Measurements from ENCODE around the gene CD248.

The CD248 gene

DNA sequence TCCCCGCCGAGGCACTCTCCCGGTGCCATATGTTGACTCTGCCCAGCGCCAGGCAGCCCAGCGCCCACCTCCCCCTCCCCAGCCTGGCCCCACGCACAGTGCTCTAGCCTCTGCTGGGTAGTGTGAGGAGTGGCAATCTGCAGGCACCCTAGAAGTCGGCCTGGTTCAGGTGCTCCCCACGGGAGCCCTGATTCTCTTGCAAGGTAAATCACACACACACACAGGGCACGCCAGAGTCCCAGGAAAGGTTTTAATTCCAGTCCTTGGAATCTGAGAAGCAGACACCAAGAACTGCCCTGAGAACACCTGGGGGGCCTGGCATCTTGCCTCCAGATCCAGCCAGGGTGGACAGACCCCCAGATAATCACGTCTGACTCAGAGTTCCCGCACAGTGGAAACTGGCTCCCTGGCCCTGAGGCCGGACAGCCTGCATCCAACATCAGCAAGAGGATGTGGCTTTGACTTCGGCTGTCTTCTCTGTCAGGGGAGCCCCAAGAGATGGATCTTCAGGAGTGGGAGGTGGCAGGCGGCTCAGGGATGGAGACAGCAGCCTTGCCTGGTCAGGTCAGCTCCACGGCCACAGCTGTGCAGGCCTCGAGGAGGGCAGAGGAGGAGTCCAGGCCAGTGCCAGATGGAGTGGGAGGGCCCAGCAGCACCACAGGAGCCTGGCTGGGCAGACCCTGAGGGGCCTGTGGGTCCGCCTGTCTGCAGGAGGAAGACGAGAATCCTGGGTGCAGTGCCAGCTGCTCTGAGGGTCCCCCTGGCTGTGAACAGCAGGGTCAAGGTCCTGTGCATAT is 20.5 kb upstream of the CD248 start:
- in situ Hi-C loops (cut with HindIII; ENCODE audit: low sequenced_read_pairs) = loop anchor here (10.0 kb wide), 1 partner anchor 62 kb away; the partner anchor contains the start of gene CNIH2
- TF ChIP-seq, protein P1, sequence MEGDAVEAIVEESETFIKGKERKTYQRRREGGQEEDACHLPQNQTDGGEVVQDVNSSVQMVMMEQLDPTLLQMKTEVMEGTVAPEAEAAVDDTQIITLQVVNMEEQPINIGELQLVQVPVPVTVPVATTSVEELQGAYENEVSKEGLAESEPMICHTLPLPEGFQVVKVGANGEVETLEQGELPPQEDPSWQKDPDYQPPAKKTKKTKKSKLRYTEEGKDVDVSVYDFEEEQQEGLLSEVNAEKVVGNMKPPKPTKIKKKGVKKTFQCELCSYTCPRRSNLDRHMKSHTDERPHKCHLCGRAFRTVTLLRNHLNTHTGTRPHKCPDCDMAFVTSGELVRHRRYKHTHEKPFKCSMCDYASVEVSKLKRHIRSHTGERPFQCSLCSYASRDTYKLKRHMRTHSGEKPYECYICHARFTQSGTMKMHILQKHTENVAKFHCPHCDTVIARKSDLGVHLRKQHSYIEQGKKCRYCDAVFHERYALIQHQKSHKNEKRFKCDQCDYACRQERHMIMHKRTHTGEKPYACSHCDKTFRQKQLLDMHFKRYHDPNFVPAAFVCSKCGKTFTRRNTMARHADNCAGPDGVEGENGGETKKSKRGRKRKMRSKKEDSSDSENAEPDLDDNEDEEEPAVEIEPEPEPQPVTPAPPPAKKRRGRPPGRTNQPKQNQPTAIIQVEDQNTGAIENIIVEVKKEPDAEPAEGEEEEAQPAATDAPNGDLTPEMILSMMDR (IDR thresholded peaks at IDR 0.05; ENCODE audit: low read depth, low read length, missing control alignments) = peak; percentile 14
- DNase-seq (ENCODE audit: low read depth) = no peak
- peak overlapping the region; percentile 2 for H3K4me3 ChIP-seq (ENCODE audit: low read depth, low read length)

GRCh38 chr11:66336234-66337102 is 19.6 kb upstream of the CD248 start, which contains the start of gene RIN1:
Gene RIN1 (minus strand): TSS chr11:66336434. CDS start chr11:66336402, 32 bp downstream.
- DNase-seq (ENCODE audit: low read depth) = peak; percentile 94
- peak within 1 kb of the TSS; percentile 77 for H3K4me3 ChIP-seq (ENCODE audit: low read depth, low read length)
- in situ Hi-C loops (cut with HindIII; ENCODE audit: low sequenced_read_pairs) = loop anchor here (10.0 kb wide), 1 partner anchor 62 kb away; the partner anchor contains the start of gene CNIH2
- TF ChIP-seq, protein P1 (IDR thresholded peaks at IDR 0.05; ENCODE audit: low read depth, low read length, missing control alignments) = peak; percentile 29

- H3K4me3 ChIP-seq (ENCODE audit: low read depth, low read length) = peak overlapping the region; percentile 77
- no peak for DNase-seq (ENCODE audit: low read depth)
- TF ChIP-seq, protein P1 (IDR thresholded peaks at IDR 0.05; ENCODE audit: low read depth, low read length, missing control alignments) = no peak
- in situ Hi-C loops (cut with HindIII; ENCODE audit: low sequenced_read_pairs) = loop anchor here (10.0 kb wide), 1 partner anchor 61 kb away; the partner anchor contains the start of gene CNIH2
Observed at GRCh38 chr11:66335531-66336233, 18.8 kb upstream of the CD248 start.

GRCh38 chr11:66334605-66335442 is 18.0 kb upstream of the CD248 start:
- in situ Hi-C loops (cut with HindIII; ENCODE audit: low sequenced_read_pairs) = loop anchor here (10.0 kb wide), 1 partner anchor 60 kb away; the partner anchor contains the start of gene CNIH2
- peak overlapping the region; percentile 77 for H3K4me3 ChIP-seq (ENCODE audit: low read depth, low read length)
- TF ChIP-seq, protein P1 (IDR thresholded peaks at IDR 0.05; ENCODE audit: low read depth, low read length, missing control alignments) = no peak
- no peak for DNase-seq (ENCODE audit: low read depth)

DNA sequence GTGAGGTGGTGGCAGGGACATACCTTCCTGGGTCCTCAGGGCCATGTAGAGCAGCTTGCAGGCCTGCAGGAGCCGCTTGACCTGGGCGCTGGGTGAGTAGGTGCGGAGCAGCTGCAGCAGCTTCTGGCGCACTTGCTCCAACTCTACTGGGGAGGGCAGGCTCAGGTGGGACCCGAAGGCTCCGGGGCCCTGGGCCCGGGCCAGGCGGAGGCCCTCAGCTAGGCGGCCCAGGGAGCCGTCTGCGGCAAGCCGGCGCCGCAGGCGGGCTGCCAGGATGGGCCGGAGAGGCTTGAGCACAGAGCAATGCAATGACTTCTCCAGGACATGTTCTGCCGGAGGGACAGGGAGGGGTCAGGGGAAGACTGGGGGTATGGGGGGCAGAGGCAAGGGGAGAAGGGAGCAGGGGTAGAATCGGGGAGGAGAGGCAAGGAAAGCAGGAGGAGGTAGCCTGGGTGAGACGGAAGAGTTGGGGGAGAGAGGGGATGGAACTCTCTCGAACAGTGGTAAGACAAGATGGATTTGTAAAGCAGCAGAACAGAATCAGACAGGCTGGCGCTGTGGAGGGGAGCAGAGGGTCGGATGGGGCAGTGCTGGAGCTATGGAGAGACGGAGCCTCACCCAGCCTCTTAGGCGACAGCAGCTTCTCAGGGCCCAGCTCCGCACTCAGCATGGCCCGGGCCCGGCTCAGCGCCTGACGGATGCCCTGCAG is 17.2 kb upstream of the CD248 start:
- DNase-seq (ENCODE audit: low read depth) = no peak
- H3K4me3 ChIP-seq (ENCODE audit: low read depth, low read length) = peak overlapping the region; percentile 77
- TF ChIP-seq, protein P1 (IDR thresholded peaks at IDR 0.05; ENCODE audit: low read depth, low read length, missing control alignments) = no peak
- in situ Hi-C loops (cut with HindIII; ENCODE audit: low sequenced_read_pairs) = loop anchor here (10.0 kb wide), 1 partner anchor 59 kb away; the partner anchor contains the start of gene CNIH2
